ENCODE data around the gene CACNA1I. TPM values are rescaled to one million over a fixed set of nuclear protein-coding genes. Genes with fewer than 3 reads are reported as not detected.

Gene CACNA1I
- total RNA-seq, 6 experiments from 2014 or later = not detected

GRCh38 chr22:39690881-39691605, 120.5 kb downstream of the CACNA1I start:
- no peak overlapping the region for H3K27ac Mint-ChIP-seq
- no peaks in the 10 kb centered on the region for H3K36me3 Mint-ChIP-seq (ENCODE audit: low read depth)
- H3K9me3 Mint-ChIP-seq = no peaks in the 10 kb centered on the region
- peaks cover 60% of the 10 kb centered on the region for H3K27me3 Mint-ChIP-seq (ENCODE audit: insufficient read depth)
- H3K4me1 Mint-ChIP-seq (ENCODE audit: low read depth) = no peaks in the 10 kb centered on the region
- no peak overlapping the region for H3K4me3 Mint-ChIP-seq
- DNase-seq = no peak
- no peak for TF ChIP-seq CTCF (IDR thresholded peaks at IDR 0.05)

- DNase-seq = no peak
- Mint-ChIP-seq H3K36me3 (ENCODE audit: low read depth) (no peaks in the 10 kb centered on the region), H3K27me3 (ENCODE audit: insufficient read depth) (peaks cover 47% of the 10 kb centered on the region), H3K9me3 (no peaks in the 10 kb centered on the region), H3K4me3 (no peak overlapping the region), H3K4me1 (ENCODE audit: low read depth) (no peaks in the 10 kb centered on the region), H3K27ac (no peak overlapping the region)
- no peak for TF ChIP-seq CTCF (IDR thresholded peaks at IDR 0.05)
Observed at GRCh38 chr22:39693943-39694500, 123.5 kb downstream of the CACNA1I start.

- H3K4me3 Mint-ChIP-seq = no peak overlapping the region
- H3K27ac Mint-ChIP-seq = no peak overlapping the region
- H3K9me3 Mint-ChIP-seq = no peaks in the 10 kb centered on the region
- H3K4me1 Mint-ChIP-seq (ENCODE audit: low read depth) = no peaks in the 10 kb centered on the region
- H3K36me3 Mint-ChIP-seq (ENCODE audit: low read depth) = no peaks in the 10 kb centered on the region
- H3K27me3 Mint-ChIP-seq (ENCODE audit: insufficient read depth) = peaks cover 49% of the 10 kb centered on the region
- no peak for TF ChIP-seq CTCF (IDR thresholded peaks at IDR 0.05)
- DNase-seq = no peak
Observed at GRCh38 chr22:39697790-39698430, 127.4 kb downstream of the CACNA1I start.

- H3K4me1 Mint-ChIP-seq (ENCODE audit: low read depth) = no peaks in the 10 kb centered on the region
Observed at GRCh38 chr22:39699631-39700360, 129.2 kb downstream of the CACNA1I start.

More at GRCh38 chr22:39699631-39700360, 129.2 kb downstream of the CACNA1I start:
- DNase-seq = no peak
- no peak overlapping the region for H3K4me3 Mint-ChIP-seq
- no peak overlapping the region for H3K27ac Mint-ChIP-seq
- TF ChIP-seq CTCF (IDR thresholded peaks at IDR 0.05) = no peak
- peaks cover 49% of the 10 kb centered on the region for H3K27me3 Mint-ChIP-seq (ENCODE audit: insufficient read depth)
- no peaks in the 10 kb centered on the region for H3K36me3 Mint-ChIP-seq (ENCODE audit: low read depth)
- no peaks in the 10 kb centered on the region for H3K9me3 Mint-ChIP-seq
